HAP-1 (cell line): Measurements from ENCODE around the gene SPAG7.
A peak's percentile ranks its signal among the peaks of the same experiment; 100 is the strongest.

Experiments
- DNase-seq, 2 experiments: peaks; one replicate each; pipeline ENCODE4 v3.0.0-alpha.2; 2016 to 2020; ENCODE audit warnings: low spot score in 2 of 2
- H3K27me3 ChIP-seq: fragments of 250-450 bp; sonication (Bioruptor Pico); 2 replicates; pipeline ENCODE4 v1.5.1; 2020; ENCODE audit warnings: low read depth, mild to moderate bottlenecking, moderate library complexity
- H3K36me3 ChIP-seq: fragments of 250-450 bp; sonication (Bioruptor Pico); replicated peaks from 2 replicates; pipeline ENCODE4 v1.5.1; 2020; ENCODE audit warnings: mild to moderate bottlenecking
- H3K4me1 ChIP-seq: fragments of 250-450 bp; sonication (Bioruptor Pico); 2 replicates; pipeline ENCODE4 v1.5.1; 2020; ENCODE audit warnings: mild to moderate bottlenecking
- H3K4me3 ChIP-seq: fragments of 250-450 bp; sonication (Bioruptor Pico); 2 replicates; pipeline ENCODE4 v1.5.1; 2020; ENCODE audit warnings: mild to moderate bottlenecking, moderate library complexity
- H3K9me3 ChIP-seq: fragments of 250-450 bp; sonication (Bioruptor Pico); 2 replicates; pipeline ENCODE4 v1.5.1; 2020; ENCODE audit warnings: mild to moderate bottlenecking, moderate library complexity
- in situ Hi-C: fragments of 300-500 bp; cut with MboI; formaldehyde crosslinking; loops from 3 replicates; pipeline ENCODE4 v1.14.3; 2020; ENCODE audit warnings: low sequenced_read_pairs, inconsistent platforms, mixed read lengths

Gene SPAG7

GRCh38 chr17:4967539-4968485 is at the start of gene SPAG7:
SPAG7 (minus strand) TSS chr17:4967817; CDS start chr17:4967804, 13 bp downstream.
- H3K4me1 ChIP-seq: peaks cover 17% of the 10 kb centered on the region
- H3K4me3 ChIP-seq: peak within 1 kb of the TSS; percentile 86
- H3K9me3 ChIP-seq: 0 out of 2 replicates have a peak, but pooled peaks cover 6% of the 10 kb centered on the region
- in situ Hi-C loops: no loop called here
- DNase-seq: peak; percentile 87 to 94
- peaks cover 41% of the 10 kb centered on the region for H3K36me3 ChIP-seq
- H3K27me3 ChIP-seq: no peaks in the 10 kb centered on the region

- H3K4me1 ChIP-seq: no peaks in the 10 kb centered on the region
- no peaks in the 10 kb centered on the region for H3K9me3 ChIP-seq
- H3K36me3 ChIP-seq: peaks cover 70% of the 10 kb centered on the region
- in situ Hi-C loops: no loop called here
- no peak for DNase-seq
- H3K27me3 ChIP-seq: no peaks in the 10 kb centered on the region
- H3K4me3 ChIP-seq: no peak overlapping the region
Measured at GRCh38 chr17:5014357-5014756, 46.7 kb upstream of the SPAG7 start.

GRCh38 chr17:5011928-5012327 is 44.3 kb upstream of the SPAG7 start:
- in situ Hi-C loops: no loop called here
- Histone ChIP-seq H3K4me1 (no peaks in the 10 kb centered on the region), H3K36me3 (peaks cover 65% of the 10 kb centered on the region), H3K27me3 (no peaks in the 10 kb centered on the region), H3K9me3 (no peaks in the 10 kb centered on the region), H3K4me3 (no peak overlapping the region)
- DNase-seq: no peak

- H3K4me1 ChIP-seq: no peaks in the 10 kb centered on the region; the same call in 1 of the 2 replicates
- no peak for DNase-seq
- H3K4me3 ChIP-seq: no peak overlapping the region
- H3K36me3 ChIP-seq: peaks cover 82% of the 10 kb centered on the region
- no peaks in the 10 kb centered on the region for H3K9me3 ChIP-seq
- H3K27me3 ChIP-seq: no peaks in the 10 kb centered on the region
- in situ Hi-C loops: no loop called here
Measured at GRCh38 chr17:5003214-5003867, 35.7 kb upstream of the SPAG7 start.

GRCh38 chr17:5002121-5002788 is 34.6 kb upstream of the SPAG7 start:
- no peak for DNase-seq
- H3K9me3 ChIP-seq: no peaks in the 10 kb centered on the region
- H3K4me1 ChIP-seq: peaks cover under 1% of the 10 kb centered on the region
- no peak overlapping the region for H3K4me3 ChIP-seq
- no peaks in the 10 kb centered on the region for H3K27me3 ChIP-seq
- in situ Hi-C loops: no loop called here
- H3K36me3 ChIP-seq: peaks cover 72% of the 10 kb centered on the region

GRCh38 chr17:5000237-5000639 is 32.6 kb upstream of the SPAG7 start:
- Histone ChIP-seq H3K27me3 (no peaks in the 10 kb centered on the region), H3K4me1 (peaks cover 6% of the 10 kb centered on the region), H3K9me3 (no peaks in the 10 kb centered on the region), H3K4me3 (no peak overlapping the region), H3K36me3 (peaks cover 52% of the 10 kb centered on the region)
- in situ Hi-C loops: no loop called here
- peak in 1 of 2 experiments; percentile 28 for DNase-seq

GRCh38 chr17:4999430-5000093 is 31.9 kb upstream of the SPAG7 start:
- DNase-seq: no peak
- Histone ChIP-seq H3K4me3 (peak overlapping the region; percentile 82), H3K4me1 (peaks cover 6% of the 10 kb centered on the region), H3K9me3 (no peaks in the 10 kb centered on the region), H3K27me3 (no peaks in the 10 kb centered on the region), H3K36me3 (peaks cover 45% of the 10 kb centered on the region)
- in situ Hi-C loops: loop anchor here (25.0 kb wide), 1 partner anchor 1463 kb away; no protein-coding TSS in a partner anchor

- no peaks in the 10 kb centered on the region for H3K9me3 ChIP-seq
- peak in 1 of 2 experiments; percentile 34 for DNase-seq
- peaks cover 38% of the 10 kb centered on the region for H3K36me3 ChIP-seq
- H3K4me3 ChIP-seq: peak overlapping the region; percentile 82
- H3K27me3 ChIP-seq: no peaks in the 10 kb centered on the region
- H3K4me1 ChIP-seq: peaks cover 6% of the 10 kb centered on the region
- in situ Hi-C loops: loop anchor here (25.0 kb wide), 1 partner anchor 1463 kb away; no protein-coding TSS in a partner anchor
Measured at GRCh38 chr17:4998732-4999429, 31.3 kb upstream of the SPAG7 start.

- peaks cover 31% of the 10 kb centered on the region for H3K36me3 ChIP-seq
- in situ Hi-C loops: loop anchor here (25.0 kb wide), 1 partner anchor 1464 kb away; no protein-coding TSS in a partner anchor
- peak in 1 of 2 experiments; percentile 65 for DNase-seq
- peak overlapping the region; percentile 82 for H3K4me3 ChIP-seq
- peaks cover 6% of the 10 kb centered on the region for H3K4me1 ChIP-seq
- H3K9me3 ChIP-seq: no peaks in the 10 kb centered on the region
- no peaks in the 10 kb centered on the region for H3K27me3 ChIP-seq
Measured at GRCh38 chr17:4998027-4998731, 30.6 kb upstream of the SPAG7 start.

- peak; percentile 82 to 95 for DNase-seq
- Histone ChIP-seq H3K4me1 (peaks cover 6% of the 10 kb centered on the region), H3K4me3 (peak within 1 kb of the TSS; percentile 82), H3K9me3 (no peaks in the 10 kb centered on the region), H3K36me3 (peaks cover 27% of the 10 kb centered on the region), H3K27me3 (no peaks in the 10 kb centered on the region)
- in situ Hi-C loops: loop anchor here (25.0 kb wide), 1 partner anchor 1465 kb away; no protein-coding TSS in a partner anchor
Measured at GRCh38 chr17:4997302-4998026, 29.8 kb upstream of the SPAG7 start, which contains the start of the genes INCA1 and KIF1C. INCA1 (minus strand) TSS chr17:4997522; CDS start chr17:4994437, 3,085 bp downstream. KIF1C (plus strand) TSS chr17:4997950; CDS start chr17:5000247, 2,297 bp downstream.

GRCh38 chr17:4994081-4994595 is 26.5 kb upstream of the SPAG7 start:
- H3K27me3 ChIP-seq: no peaks in the 10 kb centered on the region
- DNase-seq: no peak
- peaks cover 6% of the 10 kb centered on the region for H3K4me1 ChIP-seq
- no peaks in the 10 kb centered on the region for H3K9me3 ChIP-seq
- in situ Hi-C loops: loop anchor here (25.0 kb wide), 1 partner anchor 1468 kb away; no protein-coding TSS in a partner anchor
- H3K4me3 ChIP-seq: no peak overlapping the region
- H3K36me3 ChIP-seq: peaks cover 4% of the 10 kb centered on the region; the same call in 1 of the 2 replicates
